Sigmoid colon (tissue), 7 donors: ENCODE results near the gene OR51A2. TPM values are rescaled to one million over a fixed set of nuclear protein-coding genes. Genes with fewer than 3 reads are reported as not detected.

Experiments used
- DNase-seq: peaks from one replicate; pipeline ENCODE4 v3.0.0-alpha.2; 2019
- H3K27ac ChIP-seq, 4 donors: fragments of 200-600 bp; sonication (generic); one replicate each; pipeline ENCODE4 v1.5.1; 2016 to 2019; ENCODE audit warnings: mild to moderate bottlenecking in 1 of 4
- H3K27me3 ChIP-seq, 3 donors: fragments of 200-600 bp; sonication (generic); one replicate each; pipeline ENCODE4 v1.5.1; 2019; ENCODE audit warnings: mild to moderate bottlenecking in 1 of 3
- H3K36me3 ChIP-seq, 4 donors: fragments of 200-600 bp; sonication (generic); one replicate each; pipeline ENCODE4 v1.5.1; 2016 to 2019
- H3K4me1 ChIP-seq, 4 donors: fragments of 200-600 bp; sonication (generic); one replicate each; pipeline ENCODE4 v1.5.1; 2017 to 2019
- H3K4me3 ChIP-seq, 4 donors: fragments of 200-600 bp; sonication (generic); one replicate each; pipeline ENCODE4 v1.5.1; 2017 to 2019; ENCODE audit warnings: mild to moderate bottlenecking in 2 of 4, moderate library complexity in 1 of 4
- H3K9me3 ChIP-seq, 4 donors: fragments of 200-600 bp in 3 of 4; sonication (generic) in 3 of 4; one replicate each; pipeline versions ENCODE4 v1.5.1 to v1.6.1; 2013 to 2019
- CTCF ChIP-seq, 4 experiments: fragments of 450-650 bp in 3 of 4; fragments of 200-600 bp in 1 of 4; IDR thresholded peaks; one replicate each; pipeline ENCODE4 v1.5.1; 2016 to 2019; ENCODE audit warnings: antibody characterized with exemption in 4 of 4, mild to moderate bottlenecking in 3 of 4, moderate library complexity in 2 of 4
- EP300 ChIP-seq, 4 donors: sonication (generic); formaldehyde crosslinking; IDR thresholded peaks; one replicate each; pipeline ENCODE4 v1.6.1; 2017; ENCODE audit warnings: antibody characterized with exemption in 4 of 4
- POLR2A ChIP-seq, 2 donors: fragments of 450-650 bp; IDR thresholded peaks; one replicate each; pipeline ENCODE4 v1.6.1; 2016; ENCODE audit warnings: antibody characterized with exemption in 2 of 2, mild to moderate bottlenecking in 2 of 2, moderate library complexity in 2 of 2
- POLR2AphosphoS5 ChIP-seq, 4 donors: sonication (generic); formaldehyde crosslinking; IDR thresholded peaks; one replicate each; pipeline ENCODE4 v1.6.1; 2017; ENCODE audit warnings: antibody characterized with exemption in 4 of 4
- WGBS, 2 donors: extraction: QIAGEN DNeasy Blood & Tissue Kit; methylation state at CpG; one replicate each; pipeline ENCODE4 v1.1.7; 2013; 5-methylcytosine and 5-hydroxymethylcytosine counted together
- intact Hi-C: fragments of 100-400 bp; cut with DNase I; formaldehyde crosslinking; loops from one replicate; pipeline ENCODE4 v1.15.1; 2023
- polyA plus RNA-seq, 3 donors: library from polyadenylated mRNA; stranded (reverse); fragments of 200-250 nt; gene quantifications; one replicate each; pipeline ENCODE4 v1.2.3, GENCODE V29; 2013
- total RNA-seq, 4 donors: library from RNA; depleted of rRNA; stranded (reverse); fragments of >200 nt; gene quantifications; one replicate each; pipeline ENCODE4 v1.1.0, GENCODE V29; 2016
- donor health status: healthy with polysubstance abuse.
- donor health status: Bipolar disorder and iron deficiency.
- donor health status: healthy.

Gene OR51A2
- total and polyA plus RNA-seq, 7 donors: not detected

DNA sequence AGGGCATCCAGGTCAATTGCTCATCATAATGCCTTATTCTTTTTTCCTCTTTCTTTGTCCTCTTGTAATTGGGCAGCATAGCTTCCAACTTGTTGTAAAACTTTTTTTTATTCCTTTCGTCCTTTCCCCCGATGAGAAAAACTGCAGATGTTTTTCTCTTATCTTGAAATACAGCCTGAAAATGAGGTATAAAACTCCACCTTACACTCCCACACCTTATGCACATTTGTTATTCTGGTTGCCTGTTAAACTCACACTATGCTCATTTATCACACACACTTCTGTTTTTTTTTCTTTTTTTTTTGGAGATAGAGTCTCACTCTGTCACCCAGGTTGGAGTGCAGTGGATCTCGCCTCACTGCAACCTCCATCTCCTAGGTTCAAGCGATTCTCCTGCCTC is 1.9 kb upstream of the OR51A2 start:
- H3K9me3 ChIP-seq: no peaks in the 10 kb centered on the region
- no peaks in the 10 kb centered on the region for H3K36me3 ChIP-seq
- H3K27ac ChIP-seq: no peak overlapping the region
- no peak for TF ChIP-seq CTCF (IDR thresholded peaks at IDR 0.05)
- TF ChIP-seq POLR2AphosphoS5 (IDR thresholded peaks at IDR 0.05): no peak
- TF ChIP-seq EP300 (IDR thresholded peaks at IDR 0.05): no peak
- TF ChIP-seq POLR2A (IDR thresholded peaks at IDR 0.05): no peak
- no peaks in the 10 kb centered on the region for H3K4me1 ChIP-seq
- no peak overlapping the region for H3K4me3 ChIP-seq
- intact Hi-C loops: no loop called here
- 44 to 81% methylated on average over 4 of the region's 4 CpGs for WGBS, 2 donors
- H3K27me3 ChIP-seq: no peaks in the 10 kb centered on the region
- no peak for DNase-seq

DNA sequence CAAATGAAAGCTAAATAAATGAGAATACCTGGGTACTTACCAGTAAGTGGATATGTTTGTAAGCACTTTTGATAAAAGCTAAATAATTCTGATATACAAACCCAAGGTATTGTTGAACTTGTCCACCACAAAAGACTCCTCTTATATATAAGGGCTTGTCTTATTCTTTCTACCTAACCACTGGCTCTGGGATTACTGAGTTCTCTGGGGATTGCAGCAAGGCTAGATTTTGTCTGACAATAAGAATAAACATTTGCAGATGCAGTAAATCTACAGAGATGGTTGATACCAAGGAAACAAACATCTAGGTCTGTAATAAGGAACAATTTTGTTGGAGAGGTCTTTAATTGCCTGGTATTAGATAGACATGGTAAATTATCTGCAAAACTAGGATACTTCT is 8.0 kb downstream of the OR51A2 start, which contains the start of gene OR51A4:
OR51A4 (minus strand) TSS at position 101 of the 400 bp plus-strand sequence. CDS start 505 bp downstream, outside the sequence.
- TF ChIP-seq CTCF (IDR thresholded peaks at IDR 0.05): no peak
- no peak for TF ChIP-seq POLR2A (IDR thresholded peaks at IDR 0.05)
- no peak for TF ChIP-seq EP300 (IDR thresholded peaks at IDR 0.05)
- no peak for TF ChIP-seq POLR2AphosphoS5 (IDR thresholded peaks at IDR 0.05)
- Histone ChIP-seq H3K9me3 (no peaks in the 10 kb centered on the region), H3K36me3 (no peaks in the 10 kb centered on the region), H3K27ac (no peak within 1 kb of the TSS), H3K27me3 (no peaks in the 10 kb centered on the region), H3K4me1 (no peaks in the 10 kb centered on the region), H3K4me3 (no peak within 1 kb of the TSS)
- DNase-seq: no peak
- intact Hi-C loops: no loop called here

DNA sequence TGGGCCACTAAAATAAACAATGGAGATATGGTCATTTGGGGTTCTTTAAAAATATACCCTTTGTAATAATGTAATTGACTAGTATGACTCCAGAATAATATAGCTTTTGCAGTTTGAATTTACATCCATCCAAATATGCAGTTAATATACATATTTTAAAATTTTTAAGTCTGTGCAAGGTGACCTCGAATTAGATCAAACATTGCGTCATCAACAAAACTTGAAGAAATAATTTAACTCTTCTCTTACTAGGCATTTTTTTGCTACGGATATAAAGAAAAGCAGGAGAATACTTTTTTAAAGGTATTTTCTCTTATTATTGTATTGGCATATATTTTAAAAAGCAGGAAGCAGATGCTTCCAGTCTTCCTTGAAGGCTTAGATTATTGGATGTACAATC is 18.8 kb downstream of the OR51A2 start:
- intact Hi-C loops: no loop called here
- no peaks in the 10 kb centered on the region for H3K36me3 ChIP-seq

DNA sequence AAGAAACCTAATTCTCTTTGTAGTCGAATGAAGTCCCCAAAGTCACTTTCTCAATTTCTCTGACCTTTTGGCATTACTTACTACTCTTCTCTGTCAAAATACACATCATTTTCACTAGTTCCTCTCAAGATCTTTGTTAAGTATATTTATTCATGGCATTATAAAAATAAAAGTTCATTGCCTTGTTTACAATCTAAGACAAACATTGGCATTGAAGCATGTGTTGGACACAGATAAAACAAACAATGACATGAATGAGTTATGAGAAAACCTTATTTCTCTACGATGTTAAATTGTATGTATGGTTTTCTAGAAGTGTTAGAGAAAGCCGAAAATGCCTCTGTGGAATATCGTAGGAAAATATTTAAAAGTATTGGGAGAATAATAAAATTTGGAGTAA is 22.8 kb downstream of the OR51A2 start:
- Histone ChIP-seq H3K4me1 (no peaks in the 10 kb centered on the region), H3K4me3 (no peak overlapping the region), H3K9me3 (no peaks in the 10 kb centered on the region), H3K27me3 (no peaks in the 10 kb centered on the region), H3K27ac (no peak overlapping the region), H3K36me3 (no peaks in the 10 kb centered on the region)
- WGBS, 2 donors: 56 to 78% methylated on average over 4 of the region's 4 CpGs
- intact Hi-C loops: no loop called here
- DNase-seq: no peak
- TF ChIP-seq POLR2AphosphoS5 (IDR thresholded peaks at IDR 0.05) (no peak), CTCF (IDR thresholded peaks at IDR 0.05) (no peak), EP300 (IDR thresholded peaks at IDR 0.05) (no peak), POLR2A (IDR thresholded peaks at IDR 0.05) (no peak)

More for the DNA sequence above, 18.8 kb downstream of the OR51A2 start:
- H3K27me3 ChIP-seq: no peaks in the 10 kb centered on the region
- TF ChIP-seq POLR2AphosphoS5 (IDR thresholded peaks at IDR 0.05): no peak
- TF ChIP-seq CTCF (IDR thresholded peaks at IDR 0.05): no peak
- TF ChIP-seq EP300 (IDR thresholded peaks at IDR 0.05): no peak
- TF ChIP-seq POLR2A (IDR thresholded peaks at IDR 0.05): no peak
- DNase-seq: no peak
- H3K27ac ChIP-seq: no peak overlapping the region
- H3K9me3 ChIP-seq: no peaks in the 10 kb centered on the region
- no peaks in the 10 kb centered on the region for H3K4me1 ChIP-seq
- H3K4me3 ChIP-seq: no peak overlapping the region
- 65 to 81% methylated on average over 3 of the region's 3 CpGs for WGBS, 2 donors

- Histone ChIP-seq H3K27me3 (no peaks in the 10 kb centered on the region), H3K4me1 (no peaks in the 10 kb centered on the region), H3K27ac (no peak overlapping the region), H3K36me3 (no peaks in the 10 kb centered on the region), H3K4me3 (no peak overlapping the region), H3K9me3 (no peaks in the 10 kb centered on the region)
- no peak for TF ChIP-seq POLR2A (IDR thresholded peaks at IDR 0.05)
- no peak for TF ChIP-seq POLR2AphosphoS5 (IDR thresholded peaks at IDR 0.05)
- TF ChIP-seq EP300 (IDR thresholded peaks at IDR 0.05): no peak
- no peak for TF ChIP-seq CTCF (IDR thresholded peaks at IDR 0.05)
- DNase-seq: no peak
- intact Hi-C loops: no loop called here
Measured at GRCh38 chr11:4926608-4927007, 28.9 kb downstream of the OR51A2 start.
